AG04449 (cell line): ENCODE results near the gene CLHC1.
A peak's percentile ranks its signal among the peaks of the same experiment; 100 is the strongest.
"Not testable (repeated sequence)": the region's sequence is repeated elsewhere in the genome, so short reads cannot be mapped to it uniquely, and the experiment has no call there.

Source experiments
- CTCF ChIA-PET: fragments of 350-600 bp; formaldehyde crosslinking; extraction: SDS; loops from one replicate; lab custom pipeline; 2021; ENCODE audit warnings: antibody characterized with exemption; lab: Yijun Ruan, JAX
- POLR2A ChIA-PET: fragments of 400-600, 350-600 bp; formaldehyde crosslinking; extraction: SDS; loops from one replicate; lab custom pipeline; 2020; ENCODE audit warnings: antibody characterized with exemption, inconsistent platforms; lab: Yijun Ruan, JAX
- DNase-seq: peaks from one replicate; pipeline ENCODE4 v3.0.0-alpha.2; 2010; ENCODE audit warnings: low read depth, low spot score
- H3K4me3 ChIP-seq: 2 replicates; pipeline ENCODE4 v1.5.1; 2011; ENCODE audit warnings: low read depth, mild to moderate bottlenecking, control low read depth, low read length
- CTCF ChIP-seq: IDR thresholded peaks from one replicate; pipeline ENCODE4 v1.5.1; 2011; ENCODE audit warnings: mild to moderate bottlenecking, moderate library complexity, low read length, control low read depth, inconsistent platforms; ENCODE audit not compliant: insufficient read depth; ENCODE audit errors: missing control alignments

The CLHC1 gene

GRCh38 chr2:55242617-55243016, 10.5 kb upstream of the CLHC1 start:
- ChIA-PET POLR2A (no interaction called here), CTCF (no interaction called here)
- H3K4me3 ChIP-seq = no peak overlapping the region
- no peak for TF ChIP-seq CTCF
- DNase-seq = no peak

- POLR2A ChIA-PET, DNase-seq, CTCF ChIA-PET, H3K4me3 ChIP-seq: not testable (repeated sequence)
Observed at GRCh38 chr2:55241582-55241981, 9.5 kb upstream of the CLHC1 start.

- no peak for TF ChIP-seq CTCF
- POLR2A ChIA-PET = no interaction called here
- CTCF ChIA-PET = no interaction called here
- H3K4me3 ChIP-seq = no peak overlapping the region
- no peak for DNase-seq
Observed at GRCh38 chr2:55239656-55240222, 7.6 kb upstream of the CLHC1 start.

- TF ChIP-seq CTCF = no peak
- H3K4me3 ChIP-seq = no peak overlapping the region
- DNase-seq = no peak
- POLR2A ChIA-PET = no interaction called here
- CTCF ChIA-PET = no interaction called here
Observed at GRCh38 chr2:55236992-55237543, 5.0 kb upstream of the CLHC1 start.

- no peak overlapping the region for H3K4me3 ChIP-seq
- no peak for DNase-seq
- ChIA-PET CTCF (no interaction called here), POLR2A (no interaction called here)
- no peak for TF ChIP-seq CTCF
Observed at GRCh38 chr2:55235724-55236538, 3.8 kb upstream of the CLHC1 start.

- CTCF ChIA-PET = no interaction called here
- H3K4me3 ChIP-seq = peak overlapping the region; percentile 90
- DNase-seq = no peak
- POLR2A ChIA-PET = no interaction called here
- TF ChIP-seq CTCF = no peak
Observed at GRCh38 chr2:55233658-55233940, 1.5 kb upstream of the CLHC1 start.
